Adrenal gland (tissue), 12 donors: ENCODE measurements around the gene AKAP4. TPM values are rescaled to one million over a fixed set of nuclear protein-coding genes. Genes with fewer than 3 reads are reported as not detected.

Experiments
- DNase-seq, 7 donors: peaks; one replicate each; pipeline ENCODE4 v3.0.0-alpha.2; 2019 to 2020
- H3K27ac ChIP-seq, 5 donors: fragments of 200-600 bp; sonication (generic) in 4 of 5; 1 replicate in 3 of 5; 2 replicates in 2 of 5; pipeline versions ENCODE4 v1.5.1 to v1.8.0; 2016 to 2020; ENCODE audit warnings: mild to moderate bottlenecking in 1 of 5
- H3K27me3 ChIP-seq: fragments of 200-600 bp; 2 replicates; pipeline ENCODE4 v1.8.0; 2021
- H3K36me3 ChIP-seq, 2 donors: fragments of 200-600 bp; replicated peaks in 1 of 2; 1 replicate in 1 of 2; 2 replicates in 1 of 2; pipeline versions ENCODE4 v1.5.1 to v1.8.0; 2018 to 2022
- H3K4me1 ChIP-seq, 2 donors: fragments of 200-600 bp; replicated peaks in 1 of 2; 1 replicate in 1 of 2; 2 replicates in 1 of 2; pipeline versions ENCODE4 v1.5.1 to v1.8.0; 2018 to 2021
- H3K4me3 ChIP-seq, 4 donors: fragments of 200-600 bp; sonication (generic) in 3 of 4; one replicate each; pipeline ENCODE4 v1.5.1; 2016 to 2018
- H3K9me3 ChIP-seq, 3 donors: fragments of 200-600 bp; sonication (generic) in 1 of 3; replicated peaks in 1 of 3; 1 replicate in 2 of 3; 2 replicates in 1 of 3; pipeline versions ENCODE4 v1.5.1 to v1.8.0; 2016 to 2021
- POLR2A ChIP-seq, 2 donors: fragments of 450-650 bp; IDR thresholded peaks; one replicate each; pipeline ENCODE4 v1.6.1; 2017; ENCODE audit warnings: antibody characterized with exemption in 2 of 2, mild to moderate bottlenecking in 2 of 2, moderate library complexity in 1 of 2
- WGBS, 4 donors: extraction: QIAGEN DNeasy Blood & Tissue Kit in 2 of 4; methylation state at CpG; one replicate each; pipeline versions ENCODE4 v1.1.5 to v1.1.7; 2013 to 2017; 5-methylcytosine and 5-hydroxymethylcytosine counted together
- intact Hi-C, 2 donors: fragments of 100-400 bp; cut with DNase I; formaldehyde crosslinking; loops; one replicate each; pipeline versions ENCODE4 v1.14.1 to v1.15.0; 2022 to 2023
- polyA plus RNA-seq, 3 donors: library from polyadenylated mRNA; stranded (reverse); fragments of 200-250 nt in 2 of 3; fragments of 350-450 nt in 1 of 3; fragmentation: Illumina TruSeq in 1 of 3; extraction: RNeasy Lipid Tissue Mini Kit (QIAGEN cat#74804) in 1 of 3; gene quantifications; one replicate each; pipeline ENCODE4 v1.2.3, GENCODE V29; 2013 to 2014
- small RNA-seq, 2 donors: library from RNA; depleted of rRNA; stranded (forward); fragments of <200 nt; gene quantifications; one replicate each; pipeline ENCODE3, GENCODE V24; 2016
- total RNA-seq, 9 donors: library from RNA; depleted of rRNA in 4 of 9; stranded (reverse); fragments of >200 nt in 4 of 9; fragments of 120-200 nt in 1 of 9; fragmentation: NEBNext Ultra II Directional in 1 of 9; extraction: Animal tissue kit (Norgen Biotek cat#: 25700) in 1 of 9; gene quantifications; one replicate each; pipeline versions ENCODE4 v1.1.0 to v1.2.4, GENCODE V29; 2013 to 2023
- TF ChIP-seq, protein P1 (sequence below), 6 experiments: fragments of 450-650 bp in 4 of 6; fragments of 200-600 bp in 2 of 6; sonication (generic) in 1 of 6; IDR thresholded peaks; 1 replicate in 5 of 6; 2 replicates in 1 of 6; pipeline versions ENCODE4 v1.5.1 to v1.8.0; 2016 to 2021; ENCODE audit warnings: antibody characterized with exemption in 6 of 6, mild to moderate bottlenecking in 2 of 6, moderate library complexity in 1 of 6
- donor health status: healthy with polysubstance abuse.
- donor health status: Bipolar disorder and iron deficiency.
- donor health status: DM: yes; HTN: yes; CAD: no.
- donor health status: DM: no; HTN: no; CAD: no.
- donor health status: DM: no; HTN: no; CAD: no.
- donor health status: DM: yes; HTN: yes; CAD: no.

The AKAP4 gene
- total and polyA plus RNA-seq, 12 donors = 0.07 to 0.11 (median 0.07) TPM; not detected in 9

DNA sequence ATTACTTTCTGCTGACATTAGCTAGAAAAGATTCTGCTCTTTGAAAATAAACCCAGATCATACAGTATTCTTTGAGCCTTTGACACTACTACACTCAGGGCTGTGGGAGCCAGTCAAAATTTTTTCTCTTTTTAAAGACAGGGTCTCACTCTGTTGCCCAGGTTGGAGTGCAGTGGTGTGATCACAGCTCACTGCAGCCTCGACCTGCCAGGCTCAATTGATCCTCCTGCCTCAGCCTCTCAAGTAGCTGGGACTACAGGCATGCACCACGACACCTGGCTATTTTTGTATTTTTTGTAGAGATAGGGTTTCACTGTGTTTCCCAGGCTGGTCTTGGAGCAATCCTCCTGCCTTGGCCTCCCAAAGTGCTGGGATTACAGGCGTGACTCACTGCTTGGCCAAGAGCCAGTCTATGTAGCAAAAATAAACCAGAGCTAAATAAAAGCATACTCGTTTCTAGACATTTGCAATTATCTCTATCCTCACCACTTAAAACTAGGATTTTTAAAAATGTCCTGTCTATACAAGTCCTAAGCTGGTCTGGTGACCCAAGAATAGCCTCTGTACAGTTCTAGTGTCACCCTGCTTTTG is 43.2 kb downstream of the AKAP4 start:
- H3K27ac ChIP-seq = no peak overlapping the region
- no peaks in the 10 kb centered on the region for H3K36me3 ChIP-seq
- TF ChIP-seq, protein P1, sequence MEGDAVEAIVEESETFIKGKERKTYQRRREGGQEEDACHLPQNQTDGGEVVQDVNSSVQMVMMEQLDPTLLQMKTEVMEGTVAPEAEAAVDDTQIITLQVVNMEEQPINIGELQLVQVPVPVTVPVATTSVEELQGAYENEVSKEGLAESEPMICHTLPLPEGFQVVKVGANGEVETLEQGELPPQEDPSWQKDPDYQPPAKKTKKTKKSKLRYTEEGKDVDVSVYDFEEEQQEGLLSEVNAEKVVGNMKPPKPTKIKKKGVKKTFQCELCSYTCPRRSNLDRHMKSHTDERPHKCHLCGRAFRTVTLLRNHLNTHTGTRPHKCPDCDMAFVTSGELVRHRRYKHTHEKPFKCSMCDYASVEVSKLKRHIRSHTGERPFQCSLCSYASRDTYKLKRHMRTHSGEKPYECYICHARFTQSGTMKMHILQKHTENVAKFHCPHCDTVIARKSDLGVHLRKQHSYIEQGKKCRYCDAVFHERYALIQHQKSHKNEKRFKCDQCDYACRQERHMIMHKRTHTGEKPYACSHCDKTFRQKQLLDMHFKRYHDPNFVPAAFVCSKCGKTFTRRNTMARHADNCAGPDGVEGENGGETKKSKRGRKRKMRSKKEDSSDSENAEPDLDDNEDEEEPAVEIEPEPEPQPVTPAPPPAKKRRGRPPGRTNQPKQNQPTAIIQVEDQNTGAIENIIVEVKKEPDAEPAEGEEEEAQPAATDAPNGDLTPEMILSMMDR (IDR thresholded peaks at IDR 0.05) = no peak
- no peak for TF ChIP-seq POLR2A (IDR thresholded peaks at IDR 0.05)
- H3K9me3 ChIP-seq = no peaks in the 10 kb centered on the region
- WGBS, 4 donors = 36 to 52% (median 46%) methylated on average over 4 of the region's 4 CpGs
- peaks cover 10% of the 10 kb centered on the region for H3K27me3 ChIP-seq
- intact Hi-C loops = no loop called here
- H3K4me1 ChIP-seq = no peaks in the 10 kb centered on the region
- peak in 4 of 7 donors; percentile 21 to 50 (median 33) for DNase-seq
- no peak overlapping the region for H3K4me3 ChIP-seq

DNA sequence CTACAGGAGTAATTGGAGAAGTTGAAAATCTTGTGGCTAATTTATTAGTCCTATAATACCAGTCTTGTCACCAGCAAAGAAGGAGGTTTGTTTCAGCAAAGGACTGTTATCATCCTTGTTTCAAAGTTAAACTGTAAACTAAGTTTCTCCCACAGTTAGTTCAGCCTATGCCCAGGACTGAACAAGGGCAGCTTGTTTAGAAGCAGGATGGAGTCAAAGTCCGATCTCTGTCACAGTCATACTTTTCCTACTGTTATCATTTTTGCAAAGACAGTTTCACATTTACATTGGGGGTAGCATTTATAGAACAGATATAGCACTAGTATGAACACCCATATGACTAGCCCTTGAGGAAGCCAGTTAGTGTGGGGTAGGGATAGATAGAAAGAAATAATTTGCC is 46.4 kb downstream of the AKAP4 start:
- H3K27ac ChIP-seq = no peak overlapping the region
- WGBS, 4 donors = 69 to 89% (median 85%) methylated on average over 1 of the region's 1 CpG
- no peaks in the 10 kb centered on the region for H3K9me3 ChIP-seq
- no peak for TF ChIP-seq POLR2A (IDR thresholded peaks at IDR 0.05)
- TF ChIP-seq, protein P1 (IDR thresholded peaks at IDR 0.05) = no peak
- no peaks in the 10 kb centered on the region for H3K36me3 ChIP-seq
- DNase-seq = no peak
- intact Hi-C loops = no loop called here
- no peak overlapping the region for H3K4me3 ChIP-seq
- peaks cover 6% of the 10 kb centered on the region for H3K27me3 ChIP-seq
- no peaks in the 10 kb centered on the region for H3K4me1 ChIP-seq

DNA sequence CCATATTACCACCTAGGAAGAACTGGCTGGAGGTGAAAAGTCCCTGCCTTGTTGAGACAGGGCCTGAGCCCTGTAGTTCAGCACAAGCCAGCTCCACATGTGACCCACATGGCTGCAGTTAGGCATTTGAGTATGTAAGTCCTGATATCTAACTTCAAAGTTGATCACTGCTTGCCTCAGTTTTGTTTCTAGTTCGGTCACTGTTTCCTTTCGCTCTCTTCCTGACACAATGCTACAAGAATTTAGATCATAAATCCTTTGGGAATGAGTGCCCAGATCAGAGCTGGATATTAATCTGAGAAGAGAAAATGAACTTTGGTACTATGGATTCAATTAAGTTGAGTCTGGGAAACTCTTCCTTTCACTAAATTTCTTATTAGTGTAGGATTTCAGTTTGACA is 48.4 kb downstream of the AKAP4 start:
- H3K4me3 ChIP-seq = no peak overlapping the region
- H3K27me3 ChIP-seq = no peaks in the 10 kb centered on the region
- intact Hi-C loops = no loop called here
- no peaks in the 10 kb centered on the region for H3K36me3 ChIP-seq
- DNase-seq = no peak
- TF ChIP-seq, protein P1 (IDR thresholded peaks at IDR 0.05) = no peak
- TF ChIP-seq POLR2A (IDR thresholded peaks at IDR 0.05) = no peak
- no peak overlapping the region for H3K27ac ChIP-seq
- H3K9me3 ChIP-seq = no peaks in the 10 kb centered on the region
- 74 to 92% (median 82%) methylated on average over 2 of the region's 2 CpGs for WGBS, 4 donors
- H3K4me1 ChIP-seq = no peaks in the 10 kb centered on the region

DNA sequence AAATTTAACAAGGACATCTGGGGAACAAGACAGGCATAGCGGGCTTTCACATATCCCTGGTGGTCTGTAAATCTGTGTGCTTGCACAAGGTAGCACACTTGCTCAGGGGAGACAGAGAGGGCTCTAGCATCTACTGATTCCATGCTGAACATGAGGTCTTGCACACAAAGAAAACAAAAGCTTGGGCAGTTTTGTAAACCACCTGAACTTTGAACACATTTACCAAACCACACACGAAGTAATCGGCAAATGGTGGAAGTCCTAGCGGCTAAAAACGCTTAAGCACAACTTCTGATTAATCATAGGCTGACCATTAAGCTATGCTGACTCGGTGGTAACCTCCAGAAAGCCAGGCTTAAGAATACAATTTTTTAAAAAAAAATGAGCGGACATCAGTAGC is 52.8 kb downstream of the AKAP4 start:
- no peaks in the 10 kb centered on the region for H3K9me3 ChIP-seq
- 72 to 81% (median 76%) methylated on average over 7 of the region's 7 CpGs for WGBS, 4 donors
- intact Hi-C loops = no loop called here
- no peak for DNase-seq
- no peak overlapping the region for H3K27ac ChIP-seq
- no peaks in the 10 kb centered on the region for H3K4me1 ChIP-seq
- no peak overlapping the region for H3K4me3 ChIP-seq
- peaks cover 13% of the 10 kb centered on the region for H3K27me3 ChIP-seq
- no peak for TF ChIP-seq POLR2A (IDR thresholded peaks at IDR 0.05)
- TF ChIP-seq, protein P1 (IDR thresholded peaks at IDR 0.05) = no peak
- no peaks in the 10 kb centered on the region for H3K36me3 ChIP-seq

Small RNAs within 50 kb of the gene (small RNA-seq; reads per million reads assigned to genes)
- gene PYY3 = 0 reads per million in 2 donors
- 0 reads per million in 2 donors for gene RF00019

Other genes with a start within 250 kb of the AKAP4 start
- gene CCNB3, start 3.8 kb upstream of the AKAP4 start, total RNA-seq = 1 to 10 TPM in 3 of 9 donors, under 1 TPM in 6; 0.24 to 2.1 (median 0.81) TPM
- gene CCNB3, start 3.8 kb upstream of the AKAP4 start, polyA plus RNA-seq = 1 to 10 TPM in 1 of 3 donors, under 1 TPM in 2; 0.64 to 1.8 (median 0.71) TPM